ENCODE data around the gene ELMO2.

Gene ELMO2

GRCh38 chr20:46420878-46421277 lies 14.5 kb upstream of the ELMO2 start:
- no peak for TF ChIP-seq CTCF (IDR thresholded peaks at IDR 0.05; ENCODE audit: extremely low read depth, insufficient read depth, missing control alignments)
- in situ Hi-C loops (cut with MboI; ENCODE audit: low pct_unique_long_range_greater_than_20kb, low sequenced_read_pairs, unreplicated experiment), result no loop called here
- DNase-seq (ENCODE audit: low spot score), result no peak

GRCh38 chr20:46419882-46420281 lies 13.5 kb upstream of the ELMO2 start:
- TF ChIP-seq CTCF (IDR thresholded peaks at IDR 0.05; ENCODE audit: extremely low read depth, insufficient read depth, missing control alignments), result no peak
- no peak for DNase-seq (ENCODE audit: low spot score)
- in situ Hi-C loops (cut with MboI; ENCODE audit: low pct_unique_long_range_greater_than_20kb, low sequenced_read_pairs, unreplicated experiment), result no loop called here

- no peak for DNase-seq (ENCODE audit: low spot score)
- TF ChIP-seq CTCF (IDR thresholded peaks at IDR 0.05; ENCODE audit: extremely low read depth, insufficient read depth, missing control alignments), result no peak
- in situ Hi-C loops (cut with MboI; ENCODE audit: low pct_unique_long_range_greater_than_20kb, low sequenced_read_pairs, unreplicated experiment), result no loop called here
Observed at GRCh38 chr20:46416839-46417238, 10.4 kb upstream of the ELMO2 start.

- in situ Hi-C loops (cut with MboI; ENCODE audit: low pct_unique_long_range_greater_than_20kb, low sequenced_read_pairs, unreplicated experiment), result no loop called here
- TF ChIP-seq CTCF (IDR thresholded peaks at IDR 0.05; ENCODE audit: extremely low read depth, insufficient read depth, missing control alignments), result no peak
Observed at GRCh38 chr20:46416421-46416820, 10.0 kb upstream of the ELMO2 start.

GRCh38 chr20:46415773-46416172 lies 9.4 kb upstream of the ELMO2 start:
- no peak for DNase-seq (ENCODE audit: low spot score)
- no peak for TF ChIP-seq CTCF (IDR thresholded peaks at IDR 0.05; ENCODE audit: extremely low read depth, insufficient read depth, missing control alignments)
- in situ Hi-C loops (cut with MboI; ENCODE audit: low pct_unique_long_range_greater_than_20kb, low sequenced_read_pairs, unreplicated experiment), result no loop called here

More at GRCh38 chr20:46416421-46416820, 10.0 kb upstream of the ELMO2 start:
- no peak for DNase-seq (ENCODE audit: low spot score)

- in situ Hi-C loops (cut with MboI; ENCODE audit: low pct_unique_long_range_greater_than_20kb, low sequenced_read_pairs, unreplicated experiment), result no loop called here
- no peak for DNase-seq (ENCODE audit: low spot score)
- TF ChIP-seq CTCF (IDR thresholded peaks at IDR 0.05; ENCODE audit: extremely low read depth, insufficient read depth, missing control alignments), result no peak
Observed at GRCh38 chr20:46414608-46415007, 8.2 kb upstream of the ELMO2 start.

GRCh38 chr20:46411637-46412036 lies 5.2 kb upstream of the ELMO2 start:
- in situ Hi-C loops (cut with MboI; ENCODE audit: low pct_unique_long_range_greater_than_20kb, low sequenced_read_pairs, unreplicated experiment), result no loop called here
- TF ChIP-seq CTCF (IDR thresholded peaks at IDR 0.05; ENCODE audit: extremely low read depth, insufficient read depth, missing control alignments), result no peak
- DNase-seq (ENCODE audit: low spot score), result no peak
